ENCODE measurements around the gene EEF1G. TPM values are rescaled to one million over a fixed set of nuclear protein-coding genes. Genes with fewer than 3 reads are reported as not detected.

The EEF1G gene
- total RNA-seq, 4 donors from 2014 or later, result 781 to 1,253 (median 958) TPM

DNA sequence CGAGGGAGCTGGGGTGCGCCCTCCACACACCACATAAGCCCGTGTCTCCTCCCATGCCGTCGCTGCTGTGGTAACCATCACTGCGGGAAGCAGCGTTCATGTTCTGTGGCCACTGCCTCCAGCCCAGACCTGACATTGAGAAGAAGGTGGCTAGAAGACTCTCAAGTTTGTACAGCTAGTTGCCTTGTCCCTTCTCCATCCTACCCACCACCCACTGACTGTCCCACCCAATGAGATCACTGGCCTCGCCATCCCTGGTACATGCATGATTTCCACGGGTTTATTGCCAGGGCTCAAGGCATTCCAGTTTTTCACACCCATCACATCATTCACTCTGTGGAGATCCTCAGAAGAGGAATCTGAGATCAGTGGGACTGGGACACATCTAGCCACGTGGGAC is 60.1 kb downstream of the EEF1G start:
- no peak for TF ChIP-seq POLR2A (IDR thresholded peaks at IDR 0.05)
- TF ChIP-seq, protein P1, sequence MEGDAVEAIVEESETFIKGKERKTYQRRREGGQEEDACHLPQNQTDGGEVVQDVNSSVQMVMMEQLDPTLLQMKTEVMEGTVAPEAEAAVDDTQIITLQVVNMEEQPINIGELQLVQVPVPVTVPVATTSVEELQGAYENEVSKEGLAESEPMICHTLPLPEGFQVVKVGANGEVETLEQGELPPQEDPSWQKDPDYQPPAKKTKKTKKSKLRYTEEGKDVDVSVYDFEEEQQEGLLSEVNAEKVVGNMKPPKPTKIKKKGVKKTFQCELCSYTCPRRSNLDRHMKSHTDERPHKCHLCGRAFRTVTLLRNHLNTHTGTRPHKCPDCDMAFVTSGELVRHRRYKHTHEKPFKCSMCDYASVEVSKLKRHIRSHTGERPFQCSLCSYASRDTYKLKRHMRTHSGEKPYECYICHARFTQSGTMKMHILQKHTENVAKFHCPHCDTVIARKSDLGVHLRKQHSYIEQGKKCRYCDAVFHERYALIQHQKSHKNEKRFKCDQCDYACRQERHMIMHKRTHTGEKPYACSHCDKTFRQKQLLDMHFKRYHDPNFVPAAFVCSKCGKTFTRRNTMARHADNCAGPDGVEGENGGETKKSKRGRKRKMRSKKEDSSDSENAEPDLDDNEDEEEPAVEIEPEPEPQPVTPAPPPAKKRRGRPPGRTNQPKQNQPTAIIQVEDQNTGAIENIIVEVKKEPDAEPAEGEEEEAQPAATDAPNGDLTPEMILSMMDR (IDR thresholded peaks at IDR 0.05), result no peak
- Histone ChIP-seq H3K4me3 (no peak overlapping the region), H3K4me1 (peaks cover 0 to 10% (median 0%) of the 10 kb centered on the region in 4 donors), H3K27ac (no peak overlapping the region), H3K27me3 (no peaks in the 10 kb centered on the region), H3K9me3 (no peaks in the 10 kb centered on the region), H3K36me3 (peaks cover 0 to 31% (median 0%) of the 10 kb centered on the region in 3 donors)
- DNase-seq, result no peak

DNA sequence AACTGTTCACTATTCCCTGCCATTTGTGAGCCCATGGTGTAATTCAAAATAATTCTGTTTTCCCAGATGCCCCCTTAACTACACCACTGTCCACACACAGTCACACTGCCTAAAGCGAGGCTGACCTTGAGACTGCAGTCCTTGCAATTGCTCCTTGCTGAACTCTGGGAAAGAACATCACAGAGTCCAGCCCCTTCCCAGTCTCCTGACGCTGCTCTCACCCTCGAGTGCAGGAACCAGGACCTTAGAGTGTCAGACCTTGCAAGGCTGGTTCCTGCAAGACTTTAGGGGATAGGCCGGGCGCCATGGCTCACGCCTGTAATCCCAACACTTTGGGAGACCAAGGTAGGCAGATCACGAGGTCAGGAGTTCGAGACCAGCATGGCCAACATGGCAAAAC is 60.7 kb downstream of the EEF1G start:
- no peaks in the 10 kb centered on the region for H3K9me3 ChIP-seq
- peaks cover 0 to 24% (median 0%) of the 10 kb centered on the region in 3 donors for H3K36me3 ChIP-seq
- H3K4me1 ChIP-seq, result peaks cover 0 to 13% (median 0%) of the 10 kb centered on the region in 4 donors
- no peaks in the 10 kb centered on the region for H3K27me3 ChIP-seq
- H3K27ac ChIP-seq, result no peak overlapping the region
- DNase-seq, result no peak
- no peak for TF ChIP-seq POLR2A (IDR thresholded peaks at IDR 0.05)
- TF ChIP-seq, protein P1 (IDR thresholded peaks at IDR 0.05), result no peak
- H3K4me3 ChIP-seq, result no peak overlapping the region

Small RNA genes within 50 kb of the gene (small RNA-seq; reads per million reads assigned to genes)
- 0 reads per million in 2 donors for gene AP001458.1
- gene EEF1G, result 0 reads per million in 2 donors
- gene MIR6747, result 0 reads per million in 2 donors

Other genes with a start within 250 kb of the EEF1G start
- gene ASRGL1, start 236.4 kb downstream of the EEF1G start, total RNA-seq, result 10 to 100 TPM; 26.0 to 57.8 (median 29.8) TPM
- not detected for gene SCGB1A1, start 154.9 kb downstream of the EEF1G start, total RNA-seq
- 1,000 to 10,000 TPM in 1 of 4 donors, 100 to 1,000 TPM in 3; 571 to 1,016 (median 697) TPM for gene AHNAK, start 27.1 kb downstream of the EEF1G start, total RNA-seq
- 10 to 100 TPM in 3 of 4 donors, 1 to 10 TPM in 1; 5.0 to 29.4 (median 17.5) TPM for gene TUT1, start 17.6 kb upstream of the EEF1G start, total RNA-seq
- gene MTA2, start 28.0 kb upstream of the EEF1G start, total RNA-seq, result 10 to 100 TPM; 47.9 to 74.7 (median 58.9) TPM
- gene EML3, start 38.9 kb upstream of the EEF1G start, total RNA-seq, result 100 to 1,000 TPM in 1 of 4 donors, 10 to 100 TPM in 3; 41.3 to 128 (median 59.8) TPM
- gene ROM1, start 39.4 kb upstream of the EEF1G start, total RNA-seq, result 1 to 10 TPM in 3 of 4 donors, not detected in 1; 1.9 to 3.9 (median 1.9) TPM
- gene B3GAT3, start 48.1 kb upstream of the EEF1G start, total RNA-seq, result 10 to 100 TPM; 26.6 to 88.3 (median 38.0) TPM
- gene GANAB, start 72.7 kb upstream of the EEF1G start, total RNA-seq, result 100 to 1,000 TPM; 131 to 146 (median 140) TPM
- 10 to 100 TPM; 14.9 to 21.3 (median 19.5) TPM for gene INTS5, start 79.4 kb upstream of the EEF1G start, total RNA-seq
- gene C11orf98, start 91.3 kb upstream of the EEF1G start, total RNA-seq, result 10 to 100 TPM; 29.2 to 97.4 (median 41.1) TPM
- 10 to 100 TPM in 1 of 4 donors, 1 to 10 TPM in 2, not detected in 1; 9.1 to 13.5 (median 9.2) TPM for gene CSKMT, start 91.4 kb upstream of the EEF1G start, total RNA-seq
- 10 to 100 TPM; 11.1 to 23.9 (median 12.7) TPM for gene UQCC3, start 97.8 kb upstream of the EEF1G start, total RNA-seq
- 10 to 100 TPM in 3 of 4 donors, 1 to 10 TPM in 1; 6.6 to 25.6 (median 11.9) TPM for gene LBHD1, start 98.4 kb upstream of the EEF1G start, total RNA-seq
- gene UBXN1, start 105.2 kb upstream of the EEF1G start, total RNA-seq, result 100 to 1,000 TPM in 2 of 4 donors, 10 to 100 TPM in 2; 91.1 to 169 (median 100) TPM
- 10 to 100 TPM in 1 of 4 donors, 1 to 10 TPM in 3; 5.4 to 11.6 (median 8.8) TPM for gene LRRN4CL, start 115.6 kb upstream of the EEF1G start, total RNA-seq
- gene BSCL2, start 133.5 kb upstream of the EEF1G start, total RNA-seq, result 10 to 100 TPM; 51.5 to 71.2 (median 61.3) TPM
- gene GNG3, start 133.8 kb upstream of the EEF1G start, total RNA-seq, result not detected
- gene HNRNPUL2, start 153.6 kb upstream of the EEF1G start, total RNA-seq, result 10 to 100 TPM; 38.7 to 68.8 (median 50.3) TPM
- 10 to 100 TPM; 16.5 to 30.5 (median 22.9) TPM for gene TTC9C, start 154.6 kb upstream of the EEF1G start, total RNA-seq
- gene ZBTB3, start 180.3 kb upstream of the EEF1G start, total RNA-seq, result 10 to 100 TPM in 2 of 4 donors, 1 to 10 TPM in 2; 5.0 to 22.0 (median 9.2) TPM
- gene POLR2G, start 187.7 kb upstream of the EEF1G start, total RNA-seq, result 10 to 100 TPM; 12.4 to 33.8 (median 23.5) TPM
- 10 to 100 TPM; 15.6 to 29.6 (median 17.8) TPM for gene TAF6L, start 197.5 kb upstream of the EEF1G start, total RNA-seq
- 100 to 1,000 TPM in 1 of 4 donors, 10 to 100 TPM in 3; 28.9 to 112 (median 83.6) TPM for gene TMEM179B, start 213.5 kb upstream of the EEF1G start, total RNA-seq
- gene TMEM223, start 218.1 kb upstream of the EEF1G start, total RNA-seq, result 10 to 100 TPM; 13.8 to 34.5 (median 19.8) TPM
- 100 to 1,000 TPM in 2 of 4 donors, 10 to 100 TPM in 2; 45.2 to 120 (median 102) TPM for gene NXF1, start 231.5 kb upstream of the EEF1G start, total RNA-seq

Data from Peyer's patch (tissue), 4 donors.